GM19193 (cell line): ENCODE measurements around the gene OASL.
A peak's percentile ranks its signal among the peaks of the same experiment; 100 is the strongest.

ENCODE experiments used
- POLR2A ChIP-seq: IDR thresholded peaks from 4 replicates; pipeline ENCODE4 v1.6.1; 2011; ENCODE audit not compliant: insufficient read depth, insufficient read length; ENCODE audit errors: extremely low read depth

The OASL gene

GRCh38 chr12:121061831-121062230 lies 22.8 kb upstream of the OASL start:
- no peak for TF ChIP-seq POLR2A

GRCh38 chr12:121060149-121061001 lies 21.3 kb upstream of the OASL start:
- peak; percentile 48 for TF ChIP-seq POLR2A

GRCh38 chr12:121059031-121059898 lies 20.2 kb upstream of the OASL start:
- peak; percentile 2 for TF ChIP-seq POLR2A

GRCh38 chr12:121057794-121058193 lies 18.7 kb upstream of the OASL start:
- no peak for TF ChIP-seq POLR2A

GRCh38 chr12:121053706-121054105 lies 14.7 kb upstream of the OASL start:
- no peak for TF ChIP-seq POLR2A

- no peak for TF ChIP-seq POLR2A
Measured at GRCh38 chr12:121050725-121051124, 11.7 kb upstream of the OASL start.

GRCh38 chr12:121048442-121048841 lies 9.4 kb upstream of the OASL start:
- TF ChIP-seq POLR2A = no peak

GRCh38 chr12:121043067-121043466 lies 4.0 kb upstream of the OASL start:
- TF ChIP-seq POLR2A = no peak

GRCh38 chr12:121036810-121037326 lies 2.2 kb downstream of the OASL start:
- no peak for TF ChIP-seq POLR2A

- no peak for TF ChIP-seq POLR2A
Measured at GRCh38 chr12:121034616-121035305, 4.3 kb downstream of the OASL start.

- TF ChIP-seq POLR2A = no peak
Measured at GRCh38 chr12:121033625-121034349, 5.3 kb downstream of the OASL start.

- TF ChIP-seq POLR2A = no peak
Measured at GRCh38 chr12:121030576-121031212, 8.4 kb downstream of the OASL start.

- no peak for TF ChIP-seq POLR2A
Measured at GRCh38 chr12:121026274-121027045, 12.6 kb downstream of the OASL start.
